GM19467 (cell line): ENCODE measurements around the gene ARL17B.
A peak's percentile ranks its signal among the peaks of the same experiment; 100 is the strongest.
"Not testable (repeated sequence)": the region's sequence is repeated elsewhere in the genome, so short reads cannot be mapped to it uniquely, and the experiment has no call there.

Source experiments
- ATAC-seq: cut with Tn5 transposase; IDR thresholded peaks from one replicate; pipeline ENCODE4 v1.9.1; 2021; ENCODE audit warnings: mild to moderate bottlenecking, moderate library complexity; ENCODE audit not compliant: unreplicated experiment

The ARL17B gene

GRCh38 chr17:46290906-46291546, 70.5 kb downstream of the ARL17B start:
- peak; percentile 90 for ATAC-seq

GRCh38 chr17:46287587-46287986, 74.0 kb downstream of the ARL17B start:
- not testable (repeated sequence) for ATAC-seq

GRCh38 chr17:46286764-46287221, 74.8 kb downstream of the ARL17B start:
- not testable (repeated sequence) for ATAC-seq

- ATAC-seq: not testable (repeated sequence)
Observed at GRCh38 chr17:46285500-46285899, 76.1 kb downstream of the ARL17B start.

GRCh38 chr17:46284467-46284866, 77.1 kb downstream of the ARL17B start:
- ATAC-seq: not testable (repeated sequence)

- not testable (repeated sequence) for ATAC-seq
Observed at GRCh38 chr17:46282635-46283034, 78.9 kb downstream of the ARL17B start.

- not testable (repeated sequence) for ATAC-seq
Observed at GRCh38 chr17:46281336-46281735, 80.2 kb downstream of the ARL17B start.

GRCh38 chr17:46276728-46277479, 84.7 kb downstream of the ARL17B start:
- not testable (repeated sequence) for ATAC-seq

- ATAC-seq: no peak
Observed at GRCh38 chr17:46274238-46274637, 87.3 kb downstream of the ARL17B start.

- ATAC-seq: no peak
Observed at GRCh38 chr17:46273541-46274236, 87.9 kb downstream of the ARL17B start.

GRCh38 chr17:46270032-46270431, 91.5 kb downstream of the ARL17B start:
- no peak for ATAC-seq

- ATAC-seq: peak; percentile 66
Observed at GRCh38 chr17:46266656-46267544, 94.7 kb downstream of the ARL17B start.

- peak; percentile 14 for ATAC-seq
Observed at GRCh38 chr17:46266063-46266655, 95.4 kb downstream of the ARL17B start.

GRCh38 chr17:46264456-46265198, 96.9 kb downstream of the ARL17B start:
- ATAC-seq: no peak

GRCh38 chr17:46262271-46262670, 99.3 kb downstream of the ARL17B start:
- ATAC-seq: no peak

- ATAC-seq: not testable (repeated sequence)
Observed at GRCh38 chr17:46259845-46260661, 101.5 kb downstream of the ARL17B start.

- ATAC-seq: not testable (repeated sequence)
Observed at GRCh38 chr17:46256369-46256768, 105.2 kb downstream of the ARL17B start.

- not testable (repeated sequence) for ATAC-seq
Observed at GRCh38 chr17:46254215-46254614, 107.4 kb downstream of the ARL17B start.

- not testable (repeated sequence) for ATAC-seq
Observed at GRCh38 chr17:46253722-46254121, 107.8 kb downstream of the ARL17B start.
